Ureter (tissue), 1 donor: ENCODE measurements around the gene ATG16L2. TPM values are rescaled to one million over a fixed set of nuclear protein-coding genes. Genes with fewer than 3 reads are reported as not detected.
"Not testable (repeated sequence)": the region's sequence is repeated elsewhere in the genome, so short reads cannot be mapped to it uniquely, and the experiment has no call there.

Source experiments
- DNase-seq: peaks from one replicate; pipeline ENCODE4 v3.0.0-alpha.2; 2020; ENCODE audit warnings: low spot score
- total RNA-seq: library from RNA; stranded (reverse); gene quantifications from one replicate; pipeline ENCODE4 v1.2.4, GENCODE V29; 2023
- donor health status: DM: yes; HTN: yes; CAD: no.

The ATG16L2 gene
- total RNA-seq, 1 donor from 2014 or later: 39.7 TPM

DNA sequence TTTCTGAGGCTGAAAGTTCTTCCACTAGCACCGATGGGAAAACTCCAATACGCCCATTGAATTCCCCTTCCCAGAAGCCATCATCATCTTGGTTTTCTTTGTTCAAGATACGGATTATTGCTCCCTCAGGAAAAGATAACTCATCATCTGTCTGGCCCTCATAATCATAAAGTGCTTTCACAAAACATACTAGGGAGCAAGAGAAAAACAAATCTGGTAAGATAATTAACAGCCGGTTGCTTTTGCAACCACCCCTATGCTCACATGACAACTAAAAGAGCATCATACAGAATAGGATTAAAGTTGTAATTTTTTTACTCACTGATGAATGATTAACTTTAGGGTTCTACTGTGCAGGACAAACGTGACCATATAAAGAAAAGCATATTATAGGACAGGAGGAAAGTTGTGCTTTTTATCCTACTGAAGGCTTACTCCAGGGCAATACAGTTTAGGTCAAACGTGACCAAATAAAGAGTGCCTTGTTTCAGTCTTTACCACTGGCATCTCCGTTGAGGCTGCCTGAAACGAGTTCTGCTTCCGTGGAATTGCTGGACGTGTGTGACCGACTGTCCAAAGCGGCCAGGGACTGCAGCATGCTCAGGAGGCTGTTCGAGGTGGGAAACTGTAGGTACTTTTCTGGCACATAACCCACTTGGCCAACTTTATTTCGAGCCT is 28.6 kb downstream of the ATG16L2 start:
- no peak for DNase-seq

DNA sequence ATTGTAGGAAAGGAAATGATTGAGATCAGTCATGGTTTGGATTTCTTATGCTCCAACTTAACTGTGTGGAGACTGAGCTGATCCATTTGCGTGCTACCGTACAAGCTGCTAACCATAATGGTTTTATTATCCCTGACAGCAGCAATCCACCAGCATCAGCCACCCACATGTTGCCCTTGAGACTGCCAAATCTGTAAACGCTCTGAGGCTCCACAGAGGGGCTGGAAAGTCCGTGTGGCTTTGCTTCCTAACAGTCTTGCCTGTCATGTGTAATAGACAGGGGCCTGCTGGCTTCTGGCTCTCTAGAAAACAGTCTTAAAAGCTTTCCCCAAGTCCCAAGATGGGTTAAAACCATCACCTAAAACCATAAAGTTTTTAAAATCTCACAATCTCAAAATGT is 30.1 kb downstream of the ATG16L2 start:
- DNase-seq: no peak

DNA sequence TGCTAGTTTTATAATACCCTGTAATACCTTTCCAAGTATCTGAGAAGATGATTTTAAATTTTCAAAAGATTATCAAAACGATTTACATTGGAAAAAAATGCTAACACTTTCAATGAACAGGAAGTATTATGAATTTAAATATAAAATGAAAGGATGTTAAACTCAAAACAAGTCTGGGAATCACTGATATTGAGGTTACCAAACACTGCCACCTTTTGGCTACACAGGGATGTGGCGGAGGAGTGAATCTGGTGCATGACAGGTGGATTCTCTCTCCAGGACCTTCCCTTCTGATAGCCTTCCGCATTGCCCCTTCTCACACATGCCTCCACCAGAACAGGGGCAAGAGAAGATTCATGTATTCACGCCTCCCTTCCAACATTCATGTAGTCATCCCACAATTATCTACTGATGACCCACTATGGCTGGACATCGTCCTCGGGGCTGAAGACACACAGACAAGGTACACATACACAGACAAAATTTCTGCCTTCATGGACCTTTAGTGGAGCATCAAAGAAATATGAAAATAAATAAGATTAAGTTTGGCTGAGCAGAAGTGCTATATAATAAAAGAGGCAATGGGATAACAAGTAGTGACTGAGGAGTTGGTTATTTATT is 34.7 kb downstream of the ATG16L2 start:
- no peak for DNase-seq

DNA sequence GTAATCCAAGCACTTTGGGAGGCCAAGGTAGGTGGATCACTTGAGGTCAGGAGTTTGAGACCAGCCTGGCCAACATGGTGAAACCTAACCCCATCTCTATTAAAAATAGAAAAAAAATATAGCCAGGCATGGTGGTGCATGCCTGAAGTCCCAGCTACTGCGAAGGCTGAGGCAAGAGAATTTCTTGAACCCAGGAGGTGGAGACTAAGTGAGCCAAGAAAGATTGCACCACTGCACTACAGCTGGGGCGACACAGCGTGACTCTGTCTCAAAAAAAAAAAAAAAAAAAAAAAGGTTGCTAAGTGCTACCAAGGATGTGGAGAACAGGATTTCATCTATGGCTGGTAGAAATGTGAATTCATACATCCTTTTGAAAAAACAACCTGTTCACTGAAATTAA is 36.6 kb downstream of the ATG16L2 start:
- DNase-seq: no peak

DNA sequence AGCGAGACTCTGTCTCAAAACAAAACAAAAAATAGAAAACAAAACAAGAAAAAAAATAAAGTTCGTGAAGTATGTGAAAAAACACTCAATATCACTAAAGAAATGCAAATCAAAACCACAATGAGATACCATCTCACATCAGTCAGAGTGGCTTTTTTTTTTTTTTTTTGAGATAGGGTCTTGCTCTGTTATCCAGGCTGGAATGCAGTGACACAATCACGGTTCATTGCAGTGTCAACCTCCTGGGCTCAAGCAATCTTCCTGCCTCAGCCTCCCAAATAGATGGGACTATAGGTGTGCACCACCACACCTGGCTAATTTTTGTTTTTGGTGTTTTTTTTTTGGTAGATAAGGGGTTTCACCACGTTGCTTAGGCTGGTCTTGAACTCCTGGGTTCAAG is 37.5 kb downstream of the ATG16L2 start:
- DNase-seq: no peak

DNA sequence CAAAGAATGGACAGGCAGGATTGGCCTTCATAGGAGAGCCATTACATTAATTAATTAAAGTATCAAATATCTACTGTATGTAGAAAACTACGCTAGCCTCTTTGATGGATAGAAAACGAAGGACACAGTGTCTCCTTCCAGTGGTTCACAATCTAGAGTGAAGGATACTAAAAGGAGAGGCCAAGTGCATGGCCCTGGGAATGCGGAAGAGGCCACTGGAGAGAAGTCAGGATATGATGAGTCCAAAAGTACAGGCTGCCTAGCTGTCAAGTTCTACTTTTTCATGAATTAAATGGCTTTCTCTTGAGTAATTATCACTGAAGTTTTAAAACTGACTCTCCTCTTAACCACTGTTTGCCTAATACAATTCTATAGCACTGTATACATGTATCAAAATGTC is 41.9 kb downstream of the ATG16L2 start:
- no peak for DNase-seq

DNA sequence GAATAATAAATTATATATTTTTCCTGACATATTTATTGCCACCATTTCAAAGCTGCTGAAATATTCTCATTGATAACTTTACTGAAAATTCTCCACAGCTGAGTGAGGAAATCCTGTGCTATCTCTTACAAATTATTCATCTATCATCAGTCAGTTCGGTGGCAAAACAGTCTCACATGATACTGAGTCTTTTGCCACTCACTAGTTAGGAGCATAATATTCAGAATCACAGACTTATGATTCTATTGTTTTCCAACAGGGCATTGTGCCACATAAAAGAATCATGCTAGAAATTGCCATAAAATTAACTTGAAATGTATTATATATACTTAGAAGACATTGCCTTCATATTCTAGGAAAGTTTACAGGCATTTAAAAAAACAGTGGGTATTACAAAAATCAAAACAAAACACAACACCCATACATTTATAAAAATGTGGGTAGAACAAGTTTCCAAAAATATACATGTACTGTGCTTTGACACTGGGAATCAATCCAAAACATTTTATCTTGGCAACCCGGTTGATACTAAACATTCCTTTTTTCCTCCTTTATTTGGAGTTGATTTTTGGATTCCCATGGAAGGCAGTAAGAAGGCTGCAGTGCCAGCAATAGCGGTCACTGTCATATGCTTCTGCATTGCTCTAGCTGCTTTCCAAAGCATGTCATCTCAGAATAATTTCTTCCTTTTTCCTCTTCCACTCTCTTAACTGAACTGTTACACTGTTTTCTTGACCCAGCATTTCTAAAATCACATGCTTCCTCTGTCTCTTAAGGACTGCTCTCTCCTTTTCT is 42.5 kb downstream of the ATG16L2 start:
- DNase-seq: no peak

DNA sequence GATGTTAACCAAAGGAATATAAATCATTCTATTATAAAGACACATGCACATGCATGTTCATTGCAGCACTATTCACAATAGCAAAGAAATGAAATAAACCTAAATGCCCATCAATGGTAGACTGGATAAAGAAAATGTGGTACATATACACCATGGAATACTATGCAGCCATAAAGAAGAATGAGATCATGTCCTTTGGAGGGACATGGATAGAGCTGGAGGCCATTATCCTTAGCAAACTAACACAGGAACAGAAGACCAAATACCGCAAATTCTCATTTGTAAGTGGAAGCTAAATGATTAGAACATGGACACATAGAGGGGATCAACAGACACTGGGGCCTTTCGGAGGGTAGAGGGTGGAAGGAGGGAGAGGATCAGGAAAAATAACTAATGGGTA is 44.1 kb downstream of the ATG16L2 start:
- not testable (repeated sequence) for DNase-seq

GRCh38 chr11:72859126-72859525 is 44.9 kb downstream of the ATG16L2 start:
- no peak for DNase-seq

DNA sequence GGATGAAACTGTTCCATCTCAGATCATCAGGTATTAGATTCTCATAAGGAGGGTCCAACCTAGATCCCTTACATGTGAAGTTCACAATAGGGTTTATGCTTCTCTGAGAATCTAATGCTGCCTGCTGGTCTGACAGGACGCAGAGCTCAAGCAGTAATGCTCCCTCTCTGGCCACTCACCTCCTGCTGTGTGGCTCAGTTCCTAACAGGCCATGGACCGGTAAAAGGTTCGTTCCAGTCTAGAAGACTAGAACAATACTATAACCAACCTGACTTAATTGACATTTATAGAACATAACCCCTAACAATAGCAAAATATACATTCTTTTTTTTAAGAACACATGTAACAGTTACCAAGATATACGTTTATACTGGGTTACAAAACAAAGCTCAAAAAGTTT is 45.8 kb downstream of the ATG16L2 start:
- DNase-seq: no peak

DNA sequence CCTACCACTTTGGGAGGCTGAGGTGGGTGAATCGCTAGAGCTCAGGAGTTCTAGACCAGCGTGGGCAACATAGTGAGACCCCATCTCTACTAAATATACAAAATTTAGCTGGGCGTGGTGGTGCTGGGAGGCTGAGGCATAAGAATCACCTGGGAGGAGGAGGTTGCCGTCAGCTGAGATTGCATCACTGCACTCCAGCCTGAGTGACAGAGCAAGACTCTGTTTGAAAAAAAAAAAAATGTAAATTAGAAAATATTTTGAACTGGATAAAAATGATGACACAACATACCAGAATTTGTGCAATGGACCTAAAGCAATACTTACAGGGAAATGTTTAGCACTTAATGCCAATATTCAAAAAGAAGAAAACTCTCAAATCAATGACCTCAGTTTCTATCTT is 46.4 kb downstream of the ATG16L2 start:
- no peak for DNase-seq

GRCh38 chr11:72863091-72863490 is 48.9 kb downstream of the ATG16L2 start:
- DNase-seq: no peak

DNA sequence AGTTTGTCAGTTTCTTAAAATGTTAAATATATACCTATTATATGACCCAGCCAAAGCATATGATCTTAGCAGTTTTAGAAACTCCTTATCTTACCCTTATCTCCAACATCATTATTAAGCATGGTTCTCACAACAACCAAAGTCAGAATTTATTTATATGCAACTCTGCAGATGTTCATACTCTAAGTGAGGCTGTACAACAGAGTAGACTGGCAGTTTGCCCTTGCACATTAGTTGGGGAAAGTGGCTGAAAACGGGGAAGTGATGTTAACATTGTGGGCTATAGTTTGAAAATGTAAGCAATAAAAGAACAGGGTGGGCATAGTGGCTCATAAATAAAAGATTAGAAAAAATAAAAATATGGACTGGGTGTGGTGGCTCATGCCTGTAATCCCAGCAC is 49.7 kb downstream of the ATG16L2 start:
- no peak for DNase-seq

DNA sequence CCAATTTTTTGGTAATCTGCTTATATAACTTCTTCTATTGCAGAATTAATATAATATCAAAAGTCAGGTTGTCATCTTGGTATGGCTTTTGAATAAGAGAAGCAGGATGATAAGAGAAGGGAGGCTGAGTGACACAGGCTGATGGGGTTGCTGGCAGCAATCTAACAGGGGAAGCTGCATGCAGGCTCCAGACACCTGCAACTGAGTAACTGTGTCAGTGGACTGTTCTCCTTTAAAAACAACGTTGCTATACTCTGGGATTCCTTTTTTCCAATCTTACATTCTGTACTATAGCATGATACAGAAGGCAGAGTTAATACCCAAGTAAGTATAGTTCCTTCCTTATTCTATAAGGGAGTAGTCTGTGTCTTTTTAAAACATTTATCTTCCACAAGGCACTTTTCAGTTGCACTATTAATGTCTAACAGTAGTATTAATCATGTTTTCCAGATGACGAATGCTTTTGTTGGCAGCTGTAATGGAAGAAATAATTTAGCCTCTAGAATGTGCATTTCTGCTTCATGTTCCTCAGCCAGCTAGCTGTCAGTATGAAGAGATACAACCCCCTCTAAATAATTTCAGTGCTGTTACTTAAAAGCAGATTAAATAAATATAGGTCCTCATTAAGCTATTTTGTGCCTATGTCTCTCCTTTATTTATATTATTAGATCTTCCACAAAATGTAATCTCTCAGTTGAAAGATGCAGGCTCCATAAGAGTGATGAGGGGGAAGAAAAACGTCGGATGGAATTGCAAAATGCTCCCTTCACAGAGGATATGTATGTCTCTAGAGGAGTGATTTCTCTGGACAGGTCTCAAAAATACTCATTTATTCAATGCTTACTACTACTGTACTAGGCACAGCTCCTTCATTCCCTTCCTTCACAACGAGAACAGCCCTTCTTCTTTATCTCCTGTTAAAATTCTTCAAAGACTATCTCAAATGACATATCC is 50.8 kb downstream of the ATG16L2 start:
- no peak for DNase-seq

GRCh38 chr11:72867970-72868369 is 53.8 kb downstream of the ATG16L2 start:
- no peak for DNase-seq

DNA sequence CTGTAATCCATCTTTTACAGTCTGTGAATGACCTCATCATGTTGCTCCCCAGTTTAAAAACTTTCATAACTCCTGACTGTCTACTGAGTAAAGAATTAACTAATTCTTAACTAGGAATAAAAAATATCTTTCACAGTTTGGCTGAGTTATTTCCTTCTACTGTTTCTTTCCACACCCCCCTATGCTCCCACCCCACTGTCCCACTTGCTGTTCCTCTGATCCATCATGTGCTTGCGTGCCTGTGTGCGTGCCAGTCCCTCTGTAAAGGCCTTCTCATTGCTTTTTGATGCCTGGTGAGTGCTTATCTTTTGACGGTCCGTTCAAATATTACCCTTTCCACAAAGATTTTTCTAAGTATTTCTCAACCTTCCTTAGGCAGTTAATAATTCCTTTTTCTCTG is 55.6 kb downstream of the ATG16L2 start:
- no peak for DNase-seq

DNA sequence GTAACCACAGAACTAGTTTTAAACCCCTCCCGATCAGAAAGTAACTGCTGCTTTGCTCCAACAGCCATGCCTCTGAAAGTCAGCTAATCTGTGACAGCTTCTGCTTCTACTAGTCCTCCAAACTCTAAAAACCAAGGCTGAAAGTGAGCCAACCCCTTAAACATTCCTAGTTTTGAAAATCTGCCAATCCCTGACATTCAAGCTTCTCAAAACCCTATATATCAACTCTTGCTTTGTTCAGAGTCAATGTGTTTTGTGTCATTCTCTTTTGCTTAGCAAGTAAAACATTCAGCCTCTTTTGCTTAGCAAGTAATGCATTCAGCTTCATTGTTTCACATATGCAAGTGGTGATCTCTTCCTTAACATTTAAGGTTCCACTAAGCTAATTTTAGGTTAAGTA is 56.9 kb downstream of the ATG16L2 start:
- no peak for DNase-seq

DNA sequence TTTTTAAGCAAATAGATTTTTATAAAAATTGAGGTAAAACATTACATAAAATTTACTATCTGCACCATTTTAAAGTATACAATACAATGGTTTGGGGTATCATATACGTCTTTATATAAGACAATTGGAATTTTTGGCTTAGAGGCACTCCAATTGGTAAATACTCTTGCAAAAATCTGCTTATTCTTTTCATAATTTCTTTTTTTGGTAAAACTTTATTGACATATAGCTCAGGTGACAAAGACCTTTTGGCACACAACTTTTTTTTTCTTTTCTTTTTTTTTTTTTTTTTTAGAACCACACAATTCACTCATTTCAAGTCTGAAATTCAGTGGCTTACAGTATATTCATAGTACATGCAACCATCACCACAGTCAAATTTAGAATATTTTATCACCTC is 57.8 kb downstream of the ATG16L2 start:
- no peak for DNase-seq

GRCh38 chr11:72875736-72876135 is 61.5 kb downstream of the ATG16L2 start:
- no peak for DNase-seq

GRCh38 chr11:72876147-72876546 is 61.9 kb downstream of the ATG16L2 start:
- no peak for DNase-seq
